Raji (cell line): Measurements from ENCODE around the gene FAM229B.

Experiments
- POLR2A ChIP-seq: IDR thresholded peaks from 2 replicates; pipeline ENCODE4 v1.6.1; 2011; ENCODE audit warnings: low read depth, low read length, control low read depth; ENCODE audit not compliant: insufficient read depth

The FAM229B gene

GRCh38 chr6:112087136-112087911 lies at the start of gene FAM229B, which contains the start of gene TUBE1:
TSS of gene FAM229B (plus strand) at chr6:112087591. CDS start at chr6:112099284, 11,693 bp downstream.
TSS of gene TUBE1 (minus strand) at chr6:112087482. CDS start at chr6:112087434, 48 bp downstream.
- TF ChIP-seq POLR2A, result peak; percentile 91

DNA sequence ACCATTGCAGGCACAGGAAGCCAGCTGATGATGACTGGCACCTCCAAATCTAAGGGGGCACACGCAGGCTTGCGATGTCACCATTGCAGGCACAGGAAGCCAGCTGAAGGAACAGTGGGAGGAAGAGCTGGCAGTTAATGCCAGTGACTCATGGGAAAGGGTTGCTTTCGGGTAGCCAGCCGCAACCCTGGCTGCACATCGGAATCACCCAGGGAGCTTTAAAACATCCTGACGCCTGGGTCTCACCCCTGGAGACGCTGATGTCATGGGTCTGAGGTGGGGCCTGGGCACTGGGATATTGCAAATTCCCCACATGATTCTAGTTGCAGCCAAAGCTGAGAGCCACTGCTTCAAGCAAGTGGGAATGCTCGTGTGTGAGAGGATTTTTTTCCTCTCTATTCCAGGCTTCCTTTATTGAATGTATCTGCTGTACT lies 49.6 kb upstream of the FAM229B start:
- TF ChIP-seq POLR2A, result no peak

DNA sequence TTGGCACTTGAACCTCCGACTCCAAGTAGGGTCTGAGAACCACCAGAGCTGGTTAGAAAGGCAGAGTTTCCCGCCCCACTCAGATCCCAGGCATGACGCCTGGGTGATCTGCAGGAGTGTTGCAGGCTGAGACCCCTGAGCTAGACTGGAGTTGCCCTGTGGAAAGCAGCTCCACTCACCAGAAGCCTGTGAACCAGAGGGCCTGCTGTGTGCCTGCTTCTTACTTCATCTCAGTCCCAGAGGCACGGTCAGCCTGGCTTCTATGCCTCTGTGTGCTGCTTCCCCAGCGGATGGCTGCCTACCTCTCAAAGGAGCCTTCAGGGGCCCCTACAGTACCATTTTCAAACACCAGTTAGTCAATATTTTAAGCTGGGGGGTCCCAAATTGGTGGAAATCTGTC lies 49.1 kb upstream of the FAM229B start:
- no peak for TF ChIP-seq POLR2A

DNA sequence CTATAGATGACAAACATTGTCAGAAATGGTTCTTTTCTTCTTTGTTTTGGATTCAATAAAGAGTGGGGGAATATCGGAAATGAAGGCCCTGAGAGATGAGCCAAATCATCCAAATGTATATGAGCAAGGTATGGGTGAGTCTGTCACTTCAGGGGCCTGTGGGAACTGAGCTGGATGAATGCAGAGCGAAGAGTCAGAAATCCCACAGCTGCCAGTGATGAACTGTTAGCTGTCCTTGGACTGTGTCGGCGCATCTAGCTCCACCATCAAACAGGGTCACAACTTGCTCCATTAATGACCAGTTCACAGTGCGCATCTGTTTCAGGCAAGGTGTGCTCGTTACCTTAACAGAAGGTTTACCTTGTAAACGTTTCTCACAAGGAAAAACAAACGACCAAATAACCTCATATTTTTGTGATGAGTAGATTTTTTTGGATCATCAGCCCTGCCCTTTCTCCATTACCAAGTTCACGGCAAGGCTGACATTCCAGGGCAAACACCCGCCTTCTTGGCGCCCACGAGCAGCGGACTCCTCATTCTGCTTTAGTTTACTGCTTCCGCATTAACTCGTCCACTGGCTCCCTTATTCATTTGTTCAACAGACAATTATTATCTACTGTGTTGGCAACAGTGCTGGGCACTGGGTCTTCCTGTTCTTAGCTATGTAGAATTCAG lies 48.5 kb upstream of the FAM229B start:
- TF ChIP-seq POLR2A, result no peak

- TF ChIP-seq POLR2A, result no peak
Observed at GRCh38 chr6:112039431-112039770, 48.0 kb upstream of the FAM229B start.

- no peak for TF ChIP-seq POLR2A
Observed at GRCh38 chr6:112040956-112041355, 46.4 kb upstream of the FAM229B start.

DNA sequence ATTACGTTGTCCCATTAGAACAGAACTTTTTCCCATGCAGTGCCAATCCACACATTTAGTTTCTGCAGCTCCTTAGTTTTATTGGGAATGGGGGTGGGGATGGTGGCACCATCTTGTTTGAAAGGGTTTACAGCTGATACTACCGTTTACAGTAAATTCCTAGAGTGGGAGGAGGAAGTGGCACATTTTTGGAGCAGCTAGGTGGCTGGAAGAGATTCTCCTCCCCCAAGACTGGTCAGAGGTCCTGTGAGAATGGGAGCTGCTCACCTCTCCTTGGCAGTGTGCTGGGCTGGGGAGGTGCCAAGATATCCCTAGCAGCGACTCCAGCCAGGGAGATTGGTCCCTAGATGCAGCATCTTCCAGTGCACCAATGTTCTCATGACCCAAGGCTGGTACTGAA lies 45.9 kb upstream of the FAM229B start:
- no peak for TF ChIP-seq POLR2A

DNA sequence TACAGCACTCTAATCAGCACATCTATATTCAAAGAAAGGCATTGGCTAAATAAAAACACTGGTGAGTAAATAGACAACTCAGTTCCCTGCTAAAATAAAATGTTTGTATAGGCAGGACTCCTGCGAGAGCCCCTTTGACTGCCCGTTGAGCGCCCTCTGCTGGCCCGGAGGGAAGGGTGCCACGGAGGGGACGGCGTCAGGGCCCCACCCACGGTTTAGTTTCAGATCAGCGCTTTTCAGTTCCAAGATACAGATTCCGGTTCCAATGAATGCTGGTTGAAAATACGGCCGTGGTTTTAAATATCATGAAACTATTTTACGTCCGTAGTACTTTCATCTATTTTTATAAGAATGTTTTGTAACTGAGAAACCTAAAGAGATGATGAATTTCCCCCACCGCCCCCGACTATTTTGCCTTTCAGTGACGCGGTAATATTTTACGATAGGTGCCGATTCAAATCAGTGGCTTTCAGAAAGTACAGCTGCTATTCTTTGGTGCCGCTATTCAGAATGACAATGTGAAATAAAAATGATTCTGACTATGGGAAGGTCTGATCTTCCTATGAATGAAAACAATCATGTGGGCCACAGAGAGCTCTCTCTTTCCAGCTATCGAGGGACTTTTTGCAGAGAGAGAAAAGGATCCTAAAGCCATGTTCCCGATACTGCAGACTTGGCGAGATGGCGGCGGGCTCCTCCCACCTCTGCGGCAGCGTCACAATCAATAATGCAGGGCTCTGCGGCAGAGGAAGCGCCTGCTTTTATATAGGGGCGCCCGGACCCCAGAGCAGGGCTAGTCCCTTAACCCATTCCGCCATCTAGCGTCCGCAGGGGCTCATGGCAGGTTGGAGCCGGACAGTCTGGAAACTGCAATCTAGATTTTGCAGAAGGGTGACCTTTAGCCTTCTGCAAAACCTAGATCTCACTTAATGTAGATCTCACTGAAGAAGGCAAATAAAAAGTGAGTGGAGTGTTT lies 44.1 kb upstream of the FAM229B start:
- peak; percentile 29; the same call in 1 of the 2 replicates for TF ChIP-seq POLR2A

DNA sequence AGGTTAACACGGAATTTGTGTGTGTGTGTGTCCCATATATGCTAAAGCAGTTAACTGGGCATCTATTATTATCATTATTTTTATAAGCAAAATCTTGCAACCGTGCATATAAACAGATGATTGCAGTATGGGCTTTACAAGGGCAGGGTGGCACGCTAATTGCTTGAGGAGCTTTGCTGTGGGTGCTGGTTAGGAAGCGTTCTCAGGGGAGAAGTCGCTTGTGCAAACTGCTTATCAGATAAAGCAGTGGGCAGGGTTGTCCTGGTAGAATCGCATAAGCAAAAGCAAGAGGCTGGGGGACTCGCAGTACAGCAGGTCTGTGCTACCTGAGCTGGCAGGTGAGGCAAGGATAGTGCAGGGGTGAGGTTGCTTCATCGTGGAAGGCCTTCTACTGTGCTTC lies 43.2 kb upstream of the FAM229B start:
- TF ChIP-seq POLR2A, result no peak

- TF ChIP-seq POLR2A, result no peak
Observed at GRCh38 chr6:112044856-112045255, 42.5 kb upstream of the FAM229B start.

DNA sequence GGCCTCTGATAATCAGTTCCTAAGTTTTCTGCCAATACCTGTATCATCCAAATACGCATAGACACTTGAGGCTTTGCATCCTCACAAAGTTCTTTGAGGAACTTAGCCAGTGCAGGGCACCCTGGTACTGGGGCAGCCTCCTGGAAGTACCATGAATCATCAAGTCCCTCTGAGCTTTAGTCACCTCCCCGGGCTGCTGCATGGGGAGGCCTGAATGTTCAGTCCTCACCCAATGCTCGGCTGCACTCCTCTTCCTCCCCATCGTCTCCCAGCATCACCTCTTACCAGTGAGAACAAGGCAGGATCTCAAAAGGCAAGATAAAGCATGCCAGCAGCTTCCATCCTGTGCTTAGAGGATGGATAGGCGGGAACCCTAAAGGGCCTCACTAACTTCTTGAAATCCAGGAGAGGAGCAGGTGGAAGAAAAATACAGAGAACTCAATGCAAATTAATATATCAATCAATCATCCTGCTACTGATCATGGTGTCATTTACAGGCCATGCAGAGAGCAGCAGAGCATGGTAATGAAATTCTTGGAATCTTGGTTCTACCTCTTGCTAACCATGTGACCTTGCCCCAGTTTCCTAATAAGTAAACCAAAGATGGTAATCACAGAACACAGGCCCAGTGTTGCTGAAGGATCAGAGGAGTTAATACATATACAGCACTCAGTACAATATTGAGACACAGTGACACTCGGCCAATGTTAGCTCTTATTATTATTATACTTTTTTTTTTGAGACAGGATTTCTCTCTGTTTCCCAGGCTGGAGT lies 38.2 kb upstream of the FAM229B start:
- no peak for TF ChIP-seq POLR2A

- no peak for TF ChIP-seq POLR2A
Observed at GRCh38 chr6:112049996-112050395, 37.4 kb upstream of the FAM229B start.

GRCh38 chr6:112050429-112050828 lies 37.0 kb upstream of the FAM229B start:
- TF ChIP-seq POLR2A, result no peak

GRCh38 chr6:112054001-112054400 lies 33.4 kb upstream of the FAM229B start, which contains the start of gene CCN6:
TSS of gene CCN6 (plus strand) at chr6:112054104. CDS start at chr6:112054358, 254 bp downstream.
- TF ChIP-seq POLR2A, result no peak
